ENCODE measurements around the gene PDZD4.

PDZD4 gene

DNA sequence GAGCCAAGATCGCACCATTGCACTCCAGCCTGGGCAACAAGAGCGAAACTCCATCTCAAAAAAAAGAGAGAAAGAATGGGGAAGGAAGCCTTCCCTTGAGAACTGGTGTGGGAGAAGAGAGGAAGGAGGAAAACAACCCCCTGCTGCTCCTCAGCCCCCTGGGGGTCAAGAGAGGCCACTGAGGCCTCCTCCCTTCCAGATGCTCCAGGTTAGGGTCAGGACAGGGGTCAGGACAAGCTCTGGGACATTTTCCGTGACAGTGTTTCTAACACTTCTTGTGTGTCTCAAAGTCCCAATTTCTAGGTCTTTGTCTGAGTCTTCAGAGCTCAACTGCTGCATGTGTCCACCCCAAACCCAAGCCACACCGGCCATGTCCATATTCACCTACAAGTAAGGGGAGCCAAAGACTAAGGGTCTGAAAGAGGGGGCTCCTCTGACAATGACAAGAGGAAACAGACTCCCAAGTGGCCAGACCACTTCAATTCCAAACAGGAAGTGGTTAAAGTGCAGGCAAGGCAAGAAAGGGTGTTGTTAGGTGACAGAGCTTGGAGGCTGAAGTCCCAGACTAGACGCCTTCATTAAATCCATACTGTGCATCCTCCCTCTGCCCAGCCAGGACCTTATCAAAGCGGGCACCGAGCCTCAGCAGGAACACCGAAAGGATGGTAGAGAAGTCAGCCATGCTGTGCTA is 47.4 kb upstream of the PDZD4 start:
- WGBS (ENCODE audit: extremely low coverage, insufficient coverage, low lambda C conversion rate), result no CpG with 5 or more reads among the region's 8 CpGs
- Histone ChIP-seq H3K4me1 (ENCODE audit: control insufficient read depth, low read depth, low read length) (peaks cover 20% of the 10 kb centered on the region), H3K27ac (ENCODE audit: low read depth, low read length) (peak overlapping the region; percentile 64)

DNA sequence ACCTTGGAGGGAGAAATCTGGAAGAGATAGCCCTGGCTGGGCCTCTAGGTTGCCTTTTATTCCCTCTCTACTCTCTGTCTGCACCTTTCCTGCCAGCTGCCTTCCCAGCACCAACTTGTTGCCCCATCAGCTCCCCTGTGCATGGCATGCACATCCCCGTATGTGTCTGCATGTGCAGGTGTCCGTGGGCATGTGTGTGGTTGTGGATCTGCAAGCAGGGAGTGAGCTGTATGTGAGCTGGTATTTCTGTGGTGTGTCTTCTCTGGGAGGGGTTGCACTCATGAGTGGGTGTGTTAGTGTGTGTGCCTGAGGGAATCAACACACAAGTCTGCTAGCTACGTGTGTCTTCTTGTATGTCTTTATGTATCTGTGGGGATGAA is 45.8 kb upstream of the PDZD4 start:
- no peak overlapping the region for H4K5ac ChIP-seq (ENCODE audit: low read length)
- H3K27me3 ChIP-seq (ENCODE audit: insufficient read depth, low read length, poor library complexity), result no peaks in the 10 kb centered on the region
- H3K4me1 ChIP-seq (ENCODE audit: control insufficient read depth, low read depth, low read length), result peaks cover 18% of the 10 kb centered on the region
- H3K9ac ChIP-seq (ENCODE audit: low read length), result no peak overlapping the region
- H3K4ac ChIP-seq (ENCODE audit: low read depth, low read length), result no peak overlapping the region
- peak overlapping the region; percentile 35 for H3K56ac ChIP-seq (ENCODE audit: low read length)
- H4K8ac ChIP-seq (ENCODE audit: low read depth, low read length), result no peak overlapping the region
- no peak overlapping the region for H2BK120ac ChIP-seq (ENCODE audit: low read depth, low read length)
- WGBS (ENCODE audit: extremely low coverage, insufficient coverage, low lambda C conversion rate), result no CpG with 5 or more reads among the region's 3 CpGs
- no peak for DNase-seq
- H3K18ac ChIP-seq (ENCODE audit: low read length), result no peak overlapping the region
- H2BK5ac ChIP-seq (ENCODE audit: low read length), result no peak overlapping the region
- no peaks in the 10 kb centered on the region for H3K79me1 ChIP-seq (ENCODE audit: low read length)
- H3K36me3 ChIP-seq (ENCODE audit: control insufficient read depth, insufficient read depth, low read length), result no peaks in the 10 kb centered on the region
- H2BK15ac ChIP-seq (replicated peaks; ENCODE audit: low read depth), result no peak overlapping the region
- no peak overlapping the region for H3K27ac ChIP-seq (ENCODE audit: low read depth, low read length)
- no peaks in the 10 kb centered on the region for H3K79me2 ChIP-seq (ENCODE audit: control insufficient read depth, insufficient read depth, low read length)
- H2AK5ac ChIP-seq (ENCODE audit: low read length), result no peak overlapping the region
- no peak overlapping the region for H3K23ac ChIP-seq (ENCODE audit: low read length)
- H3K4me3 ChIP-seq (ENCODE audit: low read length), result no peak overlapping the region
- H3K4me2 ChIP-seq (ENCODE audit: low read length), result no peak overlapping the region

More for the DNA sequence above, 47.4 kb upstream of the PDZD4 start:
- peak overlapping the region; percentile 69 for H2AK5ac ChIP-seq (ENCODE audit: low read length)
- no peaks in the 10 kb centered on the region for H3K27me3 ChIP-seq (ENCODE audit: insufficient read depth, low read length, poor library complexity)
- no peak overlapping the region for H4K8ac ChIP-seq (ENCODE audit: low read depth, low read length)
- H3K79me1 ChIP-seq (ENCODE audit: low read length), result no peaks in the 10 kb centered on the region
- no peak overlapping the region for H2BK120ac ChIP-seq (ENCODE audit: low read depth, low read length)
- no peak overlapping the region for H3K4me3 ChIP-seq (ENCODE audit: low read length)
- peak overlapping the region; percentile 80 for H3K56ac ChIP-seq (ENCODE audit: low read length)
- H3K9ac ChIP-seq (ENCODE audit: low read length), result peak overlapping the region; percentile 54
- H2BK5ac ChIP-seq (ENCODE audit: low read length), result peak overlapping the region; percentile 85
- no peak for DNase-seq
- H3K18ac ChIP-seq (ENCODE audit: low read length), result peak overlapping the region; percentile 39
- H3K36me3 ChIP-seq (ENCODE audit: control insufficient read depth, insufficient read depth, low read length), result no peaks in the 10 kb centered on the region
- H4K5ac ChIP-seq (ENCODE audit: low read length), result no peak overlapping the region
- H3K79me2 ChIP-seq (ENCODE audit: control insufficient read depth, insufficient read depth, low read length), result no peaks in the 10 kb centered on the region
- no peak overlapping the region for H3K23ac ChIP-seq (ENCODE audit: low read length)
- no peak overlapping the region for H3K4me2 ChIP-seq (ENCODE audit: low read length)
- no peak overlapping the region for H2BK15ac ChIP-seq (replicated peaks; ENCODE audit: low read depth)
- no peak overlapping the region for H3K4ac ChIP-seq (ENCODE audit: low read depth, low read length)

DNA sequence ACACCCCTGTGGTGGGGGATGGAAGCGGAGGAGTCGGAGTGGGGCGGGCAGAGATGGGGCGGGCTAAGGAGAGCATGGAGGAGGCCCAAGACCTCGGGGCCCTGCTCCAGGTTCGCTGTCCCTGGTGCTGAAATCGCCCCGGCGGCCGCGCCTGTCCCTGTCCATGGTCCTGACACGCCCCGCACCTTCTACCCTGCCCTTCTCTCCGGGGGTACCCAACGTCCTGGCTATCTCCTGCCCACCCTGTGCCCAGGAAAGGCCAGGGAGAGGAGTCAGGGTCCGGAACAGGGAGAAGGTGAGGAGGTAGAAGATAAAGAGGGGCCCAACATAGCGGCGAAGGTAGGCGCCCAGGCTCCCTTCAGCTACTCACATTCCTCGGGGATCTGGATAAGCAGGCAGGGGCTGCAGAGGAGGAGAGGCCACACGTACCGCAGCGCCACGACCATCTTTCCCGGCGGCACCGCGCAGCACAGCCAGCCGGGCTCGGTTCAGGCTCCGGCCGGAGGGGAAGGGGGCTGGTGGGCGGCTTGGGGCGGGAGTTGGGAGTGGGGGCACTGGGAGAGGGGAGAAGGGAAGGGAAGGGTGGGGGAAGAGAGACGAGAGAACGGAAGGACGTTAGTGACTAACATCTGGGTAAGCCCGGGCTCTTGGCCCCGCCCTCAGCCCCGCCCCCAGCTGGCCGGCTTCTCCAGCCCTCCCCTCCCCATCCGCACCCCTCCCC is 45.2 kb upstream of the PDZD4 start:
- Histone ChIP-seq H3K4me2 (ENCODE audit: low read length) (no peak overlapping the region), H2BK5ac (ENCODE audit: low read length) (no peak overlapping the region), H3K27me3 (ENCODE audit: insufficient read depth, low read length, poor library complexity) (no peaks in the 10 kb centered on the region), H3K27ac (ENCODE audit: low read depth, low read length) (no peak overlapping the region), H2AK5ac (ENCODE audit: low read length) (no peak overlapping the region), H4K8ac (ENCODE audit: low read depth, low read length) (no peak overlapping the region), H3K4me1 (ENCODE audit: control insufficient read depth, low read depth, low read length) (peaks cover 18% of the 10 kb centered on the region), H2BK15ac (replicated peaks; ENCODE audit: low read depth) (no peak overlapping the region), H3K18ac (ENCODE audit: low read length) (no peak overlapping the region), H3K79me1 (ENCODE audit: low read length) (no peaks in the 10 kb centered on the region), H4K5ac (ENCODE audit: low read length) (no peak overlapping the region), H3K9ac (ENCODE audit: low read length) (no peak overlapping the region), H3K79me2 (ENCODE audit: control insufficient read depth, insufficient read depth, low read length) (no peaks in the 10 kb centered on the region), H3K4ac (ENCODE audit: low read depth, low read length) (no peak overlapping the region), H3K23ac (ENCODE audit: low read length) (no peak overlapping the region), H3K4me3 (ENCODE audit: low read length) (no peak overlapping the region), H2BK120ac (ENCODE audit: low read depth, low read length) (no peak overlapping the region), H3K36me3 (ENCODE audit: control insufficient read depth, insufficient read depth, low read length) (no peaks in the 10 kb centered on the region), H3K56ac (ENCODE audit: low read length) (no peak overlapping the region)
- DNase-seq, result peak; percentile 72
- WGBS (ENCODE audit: extremely low coverage, insufficient coverage, low lambda C conversion rate), result no CpG with 5 or more reads among the region's 42 CpGs

GRCh38 chrX:153874366-153875125 is 44.2 kb upstream of the PDZD4 start:
- Histone ChIP-seq H3K4me2 (ENCODE audit: low read length) (no peak overlapping the region), H2BK15ac (replicated peaks; ENCODE audit: low read depth) (no peak overlapping the region), H2AK5ac (ENCODE audit: low read length) (no peak overlapping the region), H4K5ac (ENCODE audit: low read length) (no peak overlapping the region), H3K79me1 (ENCODE audit: low read length) (no peaks in the 10 kb centered on the region), H3K27me3 (ENCODE audit: insufficient read depth, low read length, poor library complexity) (no peaks in the 10 kb centered on the region), H3K36me3 (ENCODE audit: control insufficient read depth, insufficient read depth, low read length) (no peaks in the 10 kb centered on the region), H3K56ac (ENCODE audit: low read length) (no peak overlapping the region), H3K27ac (ENCODE audit: low read depth, low read length) (no peak overlapping the region), H3K9ac (ENCODE audit: low read length) (no peak overlapping the region), H3K18ac (ENCODE audit: low read length) (no peak overlapping the region), H3K4ac (ENCODE audit: low read depth, low read length) (no peak overlapping the region), H3K79me2 (ENCODE audit: control insufficient read depth, insufficient read depth, low read length) (no peaks in the 10 kb centered on the region), H4K8ac (ENCODE audit: low read depth, low read length) (no peak overlapping the region), H3K4me3 (ENCODE audit: low read length) (no peak overlapping the region), H2BK5ac (ENCODE audit: low read length) (no peak overlapping the region), H3K23ac (ENCODE audit: low read length) (no peak overlapping the region), H2BK120ac (ENCODE audit: low read depth, low read length) (no peak overlapping the region), H3K4me1 (ENCODE audit: control insufficient read depth, low read depth, low read length) (peaks cover 14% of the 10 kb centered on the region)
- DNase-seq, result no peak
- no CpG with 5 or more reads among the region's 13 CpGs for WGBS (ENCODE audit: extremely low coverage, insufficient coverage, low lambda C conversion rate)

- peaks cover 1% of the 10 kb centered on the region for H3K36me3 ChIP-seq (ENCODE audit: control insufficient read depth, insufficient read depth, low read length)
- no peak overlapping the region for H2AK5ac ChIP-seq (ENCODE audit: low read length)
- DNase-seq, result no peak
- no peak overlapping the region for H3K4me2 ChIP-seq (ENCODE audit: low read length)
- peak overlapping the region; percentile 41 for H3K27ac ChIP-seq (ENCODE audit: low read depth, low read length)
- H4K8ac ChIP-seq (ENCODE audit: low read depth, low read length), result no peak overlapping the region
- H3K23ac ChIP-seq (ENCODE audit: low read length), result no peak overlapping the region
- H3K4ac ChIP-seq (ENCODE audit: low read depth, low read length), result no peak overlapping the region
- peaks cover 14% of the 10 kb centered on the region for H3K4me1 ChIP-seq (ENCODE audit: control insufficient read depth, low read depth, low read length)
- H2BK15ac ChIP-seq (replicated peaks; ENCODE audit: low read depth), result no peak overlapping the region
- peak overlapping the region; percentile 27 for H3K9ac ChIP-seq (ENCODE audit: low read length)
- H4K5ac ChIP-seq (ENCODE audit: low read length), result no peak overlapping the region
- no peaks in the 10 kb centered on the region for H3K27me3 ChIP-seq (ENCODE audit: insufficient read depth, low read length, poor library complexity)
- no peak overlapping the region for H2BK120ac ChIP-seq (ENCODE audit: low read depth, low read length)
- H3K4me3 ChIP-seq (ENCODE audit: low read length), result no peak overlapping the region
- peak overlapping the region; percentile 49 for H3K56ac ChIP-seq (ENCODE audit: low read length)
- H3K18ac ChIP-seq (ENCODE audit: low read length), result no peak overlapping the region
- no peaks in the 10 kb centered on the region for H3K79me1 ChIP-seq (ENCODE audit: low read length)
- WGBS (ENCODE audit: extremely low coverage, insufficient coverage, low lambda C conversion rate), result no CpG with 5 or more reads among the region's 3 CpGs
- H3K79me2 ChIP-seq (ENCODE audit: control insufficient read depth, insufficient read depth, low read length), result no peaks in the 10 kb centered on the region
- H2BK5ac ChIP-seq (ENCODE audit: low read length), result no peak overlapping the region
Observed at GRCh38 chrX:153874085-153874365, 43.7 kb upstream of the PDZD4 start.
